Measurements from ENCODE around the gene CLINT1. TPM values are rescaled to one million over a fixed set of nuclear protein-coding genes. Genes with fewer than 3 reads are reported as not detected.

Gene CLINT1
- total RNA-seq, 1 experiment from 2014 or later = 79.6 TPM

DNA sequence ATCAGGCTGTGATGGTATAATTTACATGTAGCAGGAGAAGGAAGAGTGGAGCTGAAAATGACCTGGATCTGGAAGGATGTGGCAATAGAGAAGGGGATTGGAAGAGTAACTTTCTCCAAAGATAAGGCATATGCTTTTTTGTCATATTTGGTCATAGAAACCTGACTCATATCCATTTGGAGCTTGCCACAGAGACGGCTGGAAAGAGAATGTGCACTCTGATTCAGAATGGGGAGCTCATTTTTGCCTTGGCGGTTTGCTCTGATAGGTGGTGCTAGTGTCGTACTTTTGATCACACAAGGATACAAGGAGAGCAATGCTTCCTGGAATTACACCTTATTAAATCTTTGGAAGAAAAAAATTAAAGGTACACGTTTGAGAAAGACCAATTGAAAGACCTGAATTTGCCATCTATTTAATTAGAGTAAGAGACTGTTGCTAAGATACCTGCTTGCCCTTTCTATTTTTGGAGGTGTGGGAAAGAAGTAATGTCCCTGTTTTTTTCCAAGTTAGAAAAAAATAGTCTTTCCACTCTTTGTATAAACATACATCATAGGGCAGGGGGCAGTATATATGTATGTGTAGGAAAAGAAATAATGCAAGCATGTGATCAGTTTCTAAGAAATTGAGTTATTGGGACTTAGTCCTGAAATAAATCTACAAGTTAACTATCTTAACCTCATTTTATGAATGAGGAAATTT lies 110.0 kb downstream of the CLINT1 start (continued):
- TF ChIP-seq, protein P1, sequence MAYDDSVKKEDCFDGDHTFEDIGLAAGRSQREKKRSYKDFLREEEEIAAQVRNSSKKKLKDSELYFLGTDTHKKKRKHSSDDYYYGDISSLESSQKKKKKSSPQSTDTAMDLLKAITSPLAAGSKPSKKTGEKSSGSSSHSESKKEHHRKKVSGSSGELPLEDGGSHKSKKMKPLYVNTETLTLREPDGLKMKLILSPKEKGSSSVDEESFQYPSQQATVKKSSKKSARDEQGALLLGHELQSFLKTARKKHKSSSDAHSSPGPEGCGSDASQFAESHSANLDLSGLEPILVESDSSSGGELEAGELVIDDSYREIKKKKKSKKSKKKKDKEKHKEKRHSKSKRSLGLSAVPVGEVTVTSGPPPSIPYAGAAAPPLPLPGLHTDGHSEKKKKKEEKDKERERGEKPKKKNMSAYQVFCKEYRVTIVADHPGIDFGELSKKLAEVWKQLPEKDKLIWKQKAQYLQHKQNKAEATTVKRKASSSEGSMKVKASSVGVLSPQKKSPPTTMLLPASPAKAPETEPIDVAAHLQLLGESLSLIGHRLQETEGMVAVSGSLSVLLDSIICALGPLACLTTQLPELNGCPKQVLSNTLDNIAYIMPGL (CRISPR knock-in tag; IDR thresholded peaks at IDR 0.05) = no peak

DNA sequence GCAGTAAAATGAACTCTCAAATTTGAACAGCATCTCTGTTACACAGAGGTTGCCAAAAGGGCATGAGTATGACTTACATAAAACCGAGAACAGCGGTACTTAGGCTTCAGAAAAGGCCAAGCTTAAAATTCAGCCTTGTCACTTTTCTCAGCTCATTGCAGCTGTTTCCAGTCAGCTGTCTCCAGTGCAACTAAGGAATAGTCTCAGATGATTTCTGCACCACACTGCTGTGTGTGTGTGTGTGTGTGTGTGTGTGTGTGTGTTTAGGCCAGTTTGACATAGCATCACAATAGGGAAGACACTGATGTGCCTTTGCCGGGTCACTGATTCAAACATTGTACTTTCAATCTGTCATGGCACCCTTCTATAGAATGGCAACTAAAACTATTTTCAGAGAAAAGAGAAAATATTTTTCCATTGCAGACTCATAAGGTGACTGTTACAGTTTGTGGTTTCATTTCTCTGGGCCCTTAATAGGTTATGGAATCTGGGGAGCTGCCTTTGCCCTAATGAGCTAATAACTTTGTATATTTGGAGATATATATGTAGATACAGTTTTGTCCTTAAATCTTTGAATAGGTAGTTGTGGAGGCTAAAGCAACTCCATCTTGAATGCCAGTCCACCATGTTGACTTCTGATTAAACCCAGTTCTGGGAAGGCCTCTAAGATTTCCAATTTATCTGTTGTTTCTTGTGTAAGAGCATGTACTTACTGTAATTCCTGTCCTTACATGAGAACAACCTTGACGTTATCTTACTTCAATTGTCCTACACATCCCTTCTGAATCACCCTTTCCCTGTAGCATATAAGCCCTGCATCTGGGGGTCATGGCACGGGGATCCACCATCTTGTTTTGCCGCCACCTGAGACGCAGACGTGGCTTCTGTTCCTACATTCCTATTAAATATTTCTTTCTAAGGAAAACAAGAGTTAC lies 110.9 kb downstream of the CLINT1 start:
- Mint-ChIP-seq H3K27me3 (ENCODE audit: low read depth) (peaks cover 16% of the 10 kb centered on the region), H3K4me3 (no peak overlapping the region), H3K4me1 (peaks cover 12% of the 10 kb centered on the region), H3K36me3 (0 out of 2 replicates have a peak, but pooled peaks cover 3% of the 10 kb centered on the region), H3K27ac (no peak overlapping the region), H3K9me3 (no peaks in the 10 kb centered on the region)
- ChIA-PET POLR2A (no interaction called here), CTCF (interaction anchor here (1.0 kb wide), 1 partner anchor 14 kb away, joined by 3 read pairs; no protein-coding TSS in a partner anchor)
- no peak for TF ChIP-seq ZNF121 (CRISPR knock-in tag; IDR thresholded peaks at IDR 0.05)
- no peak for TF ChIP-seq FOXP1 (CRISPR knock-in tag; IDR thresholded peaks at IDR 0.05; ENCODE audit: borderline replicate concordance)
- no peak for TF ChIP-seq PRRX2 (CRISPR knock-in tag; IDR thresholded peaks at IDR 0.05)
- TF ChIP-seq, protein P2, sequence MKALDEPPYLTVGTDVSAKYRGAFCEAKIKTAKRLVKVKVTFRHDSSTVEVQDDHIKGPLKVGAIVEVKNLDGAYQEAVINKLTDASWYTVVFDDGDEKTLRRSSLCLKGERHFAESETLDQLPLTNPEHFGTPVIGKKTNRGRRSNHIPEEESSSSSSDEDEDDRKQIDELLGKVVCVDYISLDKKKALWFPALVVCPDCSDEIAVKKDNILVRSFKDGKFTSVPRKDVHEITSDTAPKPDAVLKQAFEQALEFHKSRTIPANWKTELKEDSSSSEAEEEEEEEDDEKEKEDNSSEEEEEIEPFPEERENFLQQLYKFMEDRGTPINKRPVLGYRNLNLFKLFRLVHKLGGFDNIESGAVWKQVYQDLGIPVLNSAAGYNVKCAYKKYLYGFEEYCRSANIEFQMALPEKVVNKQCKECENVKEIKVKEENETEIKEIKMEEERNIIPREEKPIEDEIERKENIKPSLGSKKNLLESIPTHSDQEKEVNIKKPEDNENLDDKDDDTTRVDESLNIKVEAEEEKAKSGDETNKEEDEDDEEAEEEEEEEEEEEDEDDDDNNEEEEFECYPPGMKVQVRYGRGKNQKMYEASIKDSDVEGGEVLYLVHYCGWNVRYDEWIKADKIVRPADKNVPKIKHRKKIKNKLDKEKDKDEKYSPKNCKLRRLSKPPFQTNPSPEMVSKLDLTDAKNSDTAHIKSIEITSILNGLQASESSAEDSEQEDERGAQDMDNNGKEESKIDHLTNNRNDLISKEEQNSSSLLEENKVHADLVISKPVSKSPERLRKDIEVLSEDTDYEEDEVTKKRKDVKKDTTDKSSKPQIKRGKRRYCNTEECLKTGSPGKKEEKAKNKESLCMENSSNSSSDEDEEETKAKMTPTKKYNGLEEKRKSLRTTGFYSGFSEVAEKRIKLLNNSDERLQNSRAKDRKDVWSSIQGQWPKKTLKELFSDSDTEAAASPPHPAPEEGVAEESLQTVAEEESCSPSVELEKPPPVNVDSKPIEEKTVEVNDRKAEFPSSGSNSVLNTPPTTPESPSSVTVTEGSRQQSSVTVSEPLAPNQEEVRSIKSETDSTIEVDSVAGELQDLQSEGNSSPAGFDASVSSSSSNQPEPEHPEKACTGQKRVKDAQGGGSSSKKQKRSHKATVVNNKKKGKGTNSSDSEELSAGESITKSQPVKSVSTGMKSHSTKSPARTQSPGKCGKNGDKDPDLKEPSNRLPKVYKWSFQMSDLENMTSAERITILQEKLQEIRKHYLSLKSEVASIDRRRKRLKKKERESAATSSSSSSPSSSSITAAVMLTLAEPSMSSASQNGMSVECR (CRISPR knock-in tag; IDR thresholded peaks at IDR 0.05; ENCODE audit: borderline replicate concordance) = no peak
- TF ChIP-seq, protein P3, sequence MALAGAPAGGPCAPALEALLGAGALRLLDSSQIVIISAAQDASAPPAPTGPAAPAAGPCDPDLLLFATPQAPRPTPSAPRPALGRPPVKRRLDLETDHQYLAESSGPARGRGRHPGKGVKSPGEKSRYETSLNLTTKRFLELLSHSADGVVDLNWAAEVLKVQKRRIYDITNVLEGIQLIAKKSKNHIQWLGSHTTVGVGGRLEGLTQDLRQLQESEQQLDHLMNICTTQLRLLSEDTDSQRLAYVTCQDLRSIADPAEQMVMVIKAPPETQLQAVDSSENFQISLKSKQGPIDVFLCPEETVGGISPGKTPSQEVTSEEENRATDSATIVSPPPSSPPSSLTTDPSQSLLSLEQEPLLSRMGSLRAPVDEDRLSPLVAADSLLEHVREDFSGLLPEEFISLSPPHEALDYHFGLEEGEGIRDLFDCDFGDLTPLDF (CRISPR knock-in tag; IDR thresholded peaks at IDR 0.05) = no peak
- DNase-seq (ENCODE audit: low spot score) (no peak), ATAC-seq (no peak)

DNA sequence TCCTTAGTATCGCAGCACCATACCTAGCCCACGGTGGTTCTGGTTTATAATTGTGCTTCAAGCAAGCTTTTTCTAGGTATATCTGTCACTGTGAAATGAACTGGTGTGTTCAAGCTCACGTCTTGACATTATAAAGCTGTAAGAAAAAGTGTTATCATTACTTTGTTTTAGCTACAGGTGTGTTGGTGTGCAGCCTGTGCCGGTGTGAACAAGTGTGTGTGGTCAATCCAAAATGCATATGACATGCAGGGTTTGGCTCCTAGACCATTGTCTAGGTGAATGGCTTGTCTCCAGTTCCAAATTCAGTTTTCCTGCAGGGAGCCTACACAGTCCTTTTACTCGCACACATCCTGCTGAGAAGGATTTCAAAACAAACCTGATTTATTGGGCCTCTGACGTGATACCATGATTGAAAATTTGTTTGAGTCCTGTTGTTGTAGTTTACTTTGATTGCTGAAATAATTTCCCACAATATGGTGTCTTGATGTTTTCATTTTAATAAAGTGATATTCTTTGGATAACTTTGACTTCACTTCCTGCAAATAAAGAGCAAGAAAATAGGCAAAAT lies 111.7 kb downstream of the CLINT1 start:
- Mint-ChIP-seq H3K4me1 (peaks cover 12% of the 10 kb centered on the region), H3K27ac (no peak overlapping the region), H3K27me3 (ENCODE audit: low read depth) (peaks cover 20% of the 10 kb centered on the region), H3K9me3 (no peaks in the 10 kb centered on the region), H3K4me3 (no peak overlapping the region), H3K36me3 (no peaks in the 10 kb centered on the region)
- TF ChIP-seq, protein P4, sequence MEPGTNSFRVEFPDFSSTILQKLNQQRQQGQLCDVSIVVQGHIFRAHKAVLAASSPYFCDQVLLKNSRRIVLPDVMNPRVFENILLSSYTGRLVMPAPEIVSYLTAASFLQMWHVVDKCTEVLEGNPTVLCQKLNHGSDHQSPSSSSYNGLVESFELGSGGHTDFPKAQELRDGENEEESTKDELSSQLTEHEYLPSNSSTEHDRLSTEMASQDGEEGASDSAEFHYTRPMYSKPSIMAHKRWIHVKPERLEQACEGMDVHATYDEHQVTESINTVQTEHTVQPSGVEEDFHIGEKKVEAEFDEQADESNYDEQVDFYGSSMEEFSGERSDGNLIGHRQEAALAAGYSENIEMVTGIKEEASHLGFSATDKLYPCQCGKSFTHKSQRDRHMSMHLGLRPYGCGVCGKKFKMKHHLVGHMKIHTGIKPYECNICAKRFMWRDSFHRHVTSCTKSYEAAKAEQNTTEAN (CRISPR knock-in tag; IDR thresholded peaks at IDR 0.05) = no peak
- no peak for TF ChIP-seq NFE2L1 (CRISPR knock-in tag; IDR thresholded peaks at IDR 0.05)
- TF ChIP-seq FOXK1 (CRISPR knock-in tag; IDR thresholded peaks at IDR 0.05) = no peak
- TF ChIP-seq, protein P5, sequence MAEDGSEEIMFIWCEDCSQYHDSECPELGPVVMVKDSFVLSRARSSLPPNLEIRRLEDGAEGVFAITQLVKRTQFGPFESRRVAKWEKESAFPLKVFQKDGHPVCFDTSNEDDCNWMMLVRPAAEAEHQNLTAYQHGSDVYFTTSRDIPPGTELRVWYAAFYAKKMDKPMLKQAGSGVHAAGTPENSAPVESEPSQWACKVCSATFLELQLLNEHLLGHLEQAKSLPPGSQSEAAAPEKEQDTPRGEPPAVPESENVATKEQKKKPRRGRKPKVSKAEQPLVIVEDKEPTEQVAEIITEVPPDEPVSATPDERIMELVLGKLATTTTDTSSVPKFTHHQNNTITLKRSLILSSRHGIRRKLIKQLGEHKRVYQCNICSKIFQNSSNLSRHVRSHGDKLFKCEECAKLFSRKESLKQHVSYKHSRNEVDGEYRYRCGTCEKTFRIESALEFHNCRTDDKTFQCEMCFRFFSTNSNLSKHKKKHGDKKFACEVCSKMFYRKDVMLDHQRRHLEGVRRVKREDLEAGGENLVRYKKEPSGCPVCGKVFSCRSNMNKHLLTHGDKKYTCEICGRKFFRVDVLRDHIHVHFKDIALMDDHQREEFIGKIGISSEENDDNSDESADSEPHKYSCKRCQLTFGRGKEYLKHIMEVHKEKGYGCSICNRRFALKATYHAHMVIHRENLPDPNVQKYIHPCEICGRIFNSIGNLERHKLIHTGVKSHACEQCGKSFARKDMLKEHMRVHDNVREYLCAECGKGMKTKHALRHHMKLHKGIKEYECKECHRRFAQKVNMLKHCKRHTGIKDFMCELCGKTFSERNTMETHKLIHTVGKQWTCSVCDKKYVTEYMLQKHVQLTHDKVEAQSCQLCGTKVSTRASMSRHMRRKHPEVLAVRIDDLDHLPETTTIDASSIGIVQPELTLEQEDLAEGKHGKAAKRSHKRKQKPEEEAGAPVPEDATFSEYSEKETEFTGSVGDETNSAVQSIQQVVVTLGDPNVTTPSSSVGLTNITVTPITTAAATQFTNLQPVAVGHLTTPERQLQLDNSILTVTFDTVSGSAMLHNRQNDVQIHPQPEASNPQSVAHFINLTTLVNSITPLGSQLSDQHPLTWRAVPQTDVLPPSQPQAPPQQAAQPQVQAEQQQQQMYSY (CRISPR knock-in tag; IDR thresholded peaks at IDR 0.05) = no peak
- TF ChIP-seq ZNF263 (CRISPR knock-in tag; IDR thresholded peaks at IDR 0.05; ENCODE audit: low read depth) = no peak
- TF ChIP-seq EMX1 (CRISPR knock-in tag; IDR thresholded peaks at IDR 0.05) = no peak
- TF ChIP-seq ETV6 (CRISPR knock-in tag; IDR thresholded peaks at IDR 0.05) = no peak
- TF ChIP-seq, protein P6, sequence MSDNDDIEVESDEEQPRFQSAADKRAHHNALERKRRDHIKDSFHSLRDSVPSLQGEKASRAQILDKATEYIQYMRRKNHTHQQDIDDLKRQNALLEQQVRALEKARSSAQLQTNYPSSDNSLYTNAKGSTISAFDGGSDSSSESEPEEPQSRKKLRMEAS (CRISPR knock-in tag; IDR thresholded peaks at IDR 0.05) = no peak
- TF ChIP-seq JAZF1 (CRISPR knock-in tag; IDR thresholded peaks at IDR 0.05) = no peak
- no peak for TF ChIP-seq FOXP1 (CRISPR knock-in tag; IDR thresholded peaks at IDR 0.05; ENCODE audit: borderline replicate concordance)
- ATAC-seq = no peak
- DNase-seq (ENCODE audit: low spot score) = no peak
- POLR2A ChIA-PET = no interaction called here
- CTCF ChIA-PET = interaction anchor here (0.9 kb wide), 1 partner anchor 16 kb away, joined by 3 read pairs; the partner anchor contains the start of gene THG1L

All from WTC11 (cell line).